Ureter (tissue), 1 donor: ENCODE results near the gene ANKRD60. TPM values are rescaled to one million over a fixed set of nuclear protein-coding genes. Genes with fewer than 3 reads are reported as not detected.

Source experiments
- DNase-seq: peaks from one replicate; pipeline ENCODE4 v3.0.0-alpha.2; 2020; ENCODE audit warnings: low spot score
- total RNA-seq: library from RNA; stranded (reverse); gene quantifications from one replicate; pipeline ENCODE4 v1.2.4, GENCODE V29; 2023
- donor health status: DM: yes; HTN: yes; CAD: no.

The ANKRD60 gene
- total RNA-seq, 1 donor from 2014 or later = not detected

GRCh38 chr20:58223358-58223941 lies 5.0 kb downstream of the ANKRD60 start:
- no peak for DNase-seq

DNA sequence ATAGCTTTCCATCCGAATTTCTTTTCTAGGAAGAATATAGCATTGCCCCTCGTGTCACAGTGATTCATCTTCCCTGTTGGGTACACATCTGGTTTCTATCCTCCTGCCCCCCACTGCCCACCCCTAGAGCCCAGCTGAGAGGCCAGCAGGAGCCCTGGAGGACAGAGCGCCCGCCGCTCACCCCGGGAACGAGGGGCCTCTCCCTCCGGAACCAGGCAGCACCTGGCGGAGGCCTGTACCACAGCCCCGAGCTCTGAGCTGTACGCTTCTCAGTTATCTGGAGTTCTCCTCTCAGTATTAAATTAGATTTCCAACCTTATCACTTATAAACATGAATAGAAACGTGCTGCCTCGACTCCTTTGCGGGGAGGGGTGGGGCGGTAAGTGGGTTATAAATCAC lies 6.0 kb downstream of the ANKRD60 start:
- DNase-seq = no peak

DNA sequence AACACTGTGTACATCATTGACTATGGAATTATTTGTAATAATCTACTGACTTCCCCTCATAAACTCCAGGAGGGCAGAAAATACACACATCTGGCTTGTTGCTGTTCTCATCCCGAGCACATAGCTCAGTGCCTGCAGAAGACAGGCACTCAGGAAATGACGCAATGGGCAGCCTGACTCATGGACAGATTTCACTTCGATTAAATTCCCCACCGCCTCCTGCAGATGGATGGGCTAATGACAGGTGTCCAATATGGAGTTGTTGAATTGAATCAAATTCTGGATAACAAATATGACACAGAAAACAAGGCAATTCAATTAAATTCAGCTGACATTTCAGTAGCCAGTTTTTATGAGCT lies 9.1 kb downstream of the ANKRD60 start:
- DNase-seq = no peak

GRCh38 chr20:58218665-58219341 lies 9.7 kb downstream of the ANKRD60 start:
- no peak for DNase-seq

GRCh38 chr20:58216334-58216733 lies 12.1 kb downstream of the ANKRD60 start:
- no peak for DNase-seq

DNA sequence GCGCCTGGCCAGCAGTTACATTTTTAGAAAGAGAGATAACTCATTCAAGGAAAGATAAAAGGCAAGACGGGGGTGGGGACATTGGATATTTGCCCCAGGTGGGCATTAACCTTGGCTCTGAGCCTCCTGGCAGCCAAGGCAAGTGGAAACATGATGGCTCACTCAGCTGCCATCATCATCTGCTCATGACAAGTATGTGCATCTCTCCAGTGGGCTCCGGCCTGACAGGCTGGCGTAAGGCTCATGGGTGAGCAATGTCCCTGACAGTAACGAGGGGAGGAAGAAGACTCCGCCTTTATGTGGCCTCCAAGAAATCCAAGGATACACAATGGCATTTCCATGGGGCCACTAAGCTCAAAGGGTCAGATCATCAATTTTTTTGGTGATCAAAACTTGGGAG lies 13.3 kb downstream of the ANKRD60 start:
- no peak for DNase-seq

GRCh38 chr20:58214310-58214709 lies 14.1 kb downstream of the ANKRD60 start:
- no peak for DNase-seq

DNA sequence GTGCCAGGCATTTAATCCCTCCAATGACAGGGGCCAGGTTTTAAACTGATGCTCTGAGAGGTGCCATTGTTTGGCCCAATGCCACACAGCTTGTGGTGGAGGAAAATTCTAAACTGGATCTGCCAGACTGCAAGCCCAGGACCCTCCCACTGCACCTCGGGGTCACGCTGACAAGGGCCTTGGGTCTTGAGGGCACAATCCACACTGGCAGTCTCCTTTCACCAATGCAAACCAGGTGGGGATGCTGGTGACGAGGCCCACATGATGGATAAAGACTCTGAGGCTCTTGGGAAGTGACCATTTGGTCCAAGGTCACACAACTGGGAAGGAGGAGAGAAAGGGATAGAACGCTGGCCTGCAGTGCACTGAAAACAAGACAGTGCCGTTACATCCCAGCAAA lies 14.7 kb downstream of the ANKRD60 start:
- DNase-seq = no peak

DNA sequence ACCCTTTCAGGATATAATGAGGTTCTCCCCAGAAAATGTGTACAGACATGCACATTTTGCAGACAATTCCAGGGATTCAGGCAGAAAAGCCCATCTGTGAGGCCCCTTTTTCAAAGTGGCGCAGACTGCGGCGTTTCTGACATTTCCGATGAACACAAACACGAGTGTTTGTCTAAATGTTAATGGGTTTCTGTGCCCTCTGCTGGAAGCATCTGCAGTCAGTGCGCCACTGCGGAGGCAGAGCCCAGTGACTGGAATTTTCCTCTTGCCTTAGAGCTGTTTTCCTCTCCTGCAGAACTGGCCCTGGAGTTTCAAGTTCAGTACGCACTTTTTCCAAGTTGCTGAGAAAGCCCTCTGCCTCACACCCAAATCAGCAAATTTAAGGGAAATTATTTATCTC lies 15.3 kb downstream of the ANKRD60 start:
- no peak for DNase-seq

DNA sequence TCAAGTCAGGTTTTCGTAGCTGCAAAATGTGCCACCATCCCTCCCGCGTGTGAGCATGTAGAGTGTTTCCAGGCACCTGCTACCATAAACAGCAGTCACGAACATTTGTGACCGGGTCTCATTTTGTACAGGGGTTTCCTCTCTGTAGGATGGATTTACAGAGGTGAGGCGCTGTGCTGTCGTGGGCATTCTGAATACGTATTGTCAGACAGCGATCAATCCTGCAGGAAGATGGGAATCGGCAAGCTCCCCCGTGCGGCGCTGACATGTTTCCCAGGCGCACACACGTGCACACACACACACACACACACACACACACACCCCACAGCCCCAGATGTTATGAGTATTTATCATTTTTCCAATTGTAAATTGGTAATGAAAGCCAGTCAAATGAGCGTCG lies 15.8 kb downstream of the ANKRD60 start:
- no peak for DNase-seq

DNA sequence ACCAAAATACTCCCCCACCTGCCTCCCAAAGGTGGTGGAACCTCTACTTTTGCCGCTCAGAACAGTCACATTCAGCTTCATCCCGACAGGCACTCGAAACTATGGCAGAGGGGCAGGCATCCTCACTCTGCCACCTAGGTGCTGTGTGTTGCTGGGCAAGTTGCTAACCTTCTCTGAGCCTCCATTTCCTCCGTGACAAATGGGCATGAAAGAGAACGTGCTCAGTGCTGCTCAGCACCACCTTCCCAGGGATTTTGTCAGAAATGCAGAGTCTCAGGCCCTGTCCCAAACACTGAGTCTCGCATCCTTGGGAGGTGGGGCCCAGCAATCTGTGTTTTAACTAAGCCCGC lies 18.1 kb downstream of the ANKRD60 start:
- no peak for DNase-seq

- peak; percentile 88 for DNase-seq
Measured at GRCh38 chr20:58209652-58210397, 18.6 kb downstream of the ANKRD60 start.

DNA sequence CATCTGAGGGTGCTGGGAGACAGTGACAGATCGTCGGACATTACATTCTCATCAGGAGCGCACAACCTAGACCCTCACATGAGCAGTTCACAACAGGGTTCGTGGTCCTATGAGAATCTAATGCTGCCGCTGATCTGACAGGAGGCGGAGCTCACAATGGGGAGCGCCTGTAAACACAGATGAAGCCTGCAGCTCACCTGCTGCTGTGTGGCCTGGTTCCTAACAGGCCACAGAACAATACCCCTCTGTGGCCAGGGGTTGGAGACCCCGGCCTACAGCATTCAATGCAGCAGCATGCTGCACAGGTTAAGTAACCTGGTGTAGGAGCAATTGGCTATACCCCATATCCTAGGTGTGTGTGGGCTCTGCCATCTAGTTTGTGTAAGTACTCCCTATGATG lies 19.5 kb downstream of the ANKRD60 start:
- DNase-seq = no peak

GRCh38 chr20:58205850-58206249 lies 22.6 kb downstream of the ANKRD60 start:
- DNase-seq = no peak

DNA sequence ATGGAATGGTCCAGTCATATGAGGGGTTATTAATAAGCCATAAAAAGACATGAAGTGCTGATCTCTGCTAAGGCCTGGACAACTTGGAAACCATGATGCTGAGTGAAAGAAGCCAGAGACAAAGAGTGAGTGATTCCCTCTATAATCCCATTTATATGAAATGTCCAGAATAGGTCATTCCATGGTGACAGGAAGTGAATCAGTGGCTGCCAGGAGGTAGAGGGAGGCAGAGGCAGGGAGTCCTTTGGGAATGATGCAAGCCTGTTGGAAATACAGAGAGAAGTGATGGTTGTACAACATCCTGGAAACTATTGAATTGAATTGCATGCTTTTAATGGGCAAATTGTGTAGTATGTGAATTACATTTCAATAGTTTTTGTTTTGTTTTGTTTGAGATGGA lies 26.4 kb downstream of the ANKRD60 start:
- DNase-seq = no peak

DNA sequence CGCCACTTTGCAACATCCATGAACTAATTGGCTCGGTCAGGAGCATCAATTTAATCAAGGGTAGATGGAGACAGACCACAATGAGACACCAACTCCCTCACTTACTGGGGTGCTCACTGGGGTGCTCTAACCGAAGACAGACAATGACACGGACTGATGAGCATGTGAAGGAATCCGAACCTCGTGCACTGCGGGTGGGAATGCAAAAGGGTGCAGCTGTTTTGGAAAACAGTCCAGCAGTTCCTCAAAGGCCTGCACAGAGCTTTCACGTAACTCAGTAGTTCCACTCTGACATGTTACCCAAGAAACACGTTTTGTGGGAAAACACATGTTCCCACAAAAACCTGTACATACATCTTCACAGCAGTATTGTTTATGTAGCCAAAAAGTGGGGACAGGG lies 26.8 kb downstream of the ANKRD60 start:
- no peak for DNase-seq

DNA sequence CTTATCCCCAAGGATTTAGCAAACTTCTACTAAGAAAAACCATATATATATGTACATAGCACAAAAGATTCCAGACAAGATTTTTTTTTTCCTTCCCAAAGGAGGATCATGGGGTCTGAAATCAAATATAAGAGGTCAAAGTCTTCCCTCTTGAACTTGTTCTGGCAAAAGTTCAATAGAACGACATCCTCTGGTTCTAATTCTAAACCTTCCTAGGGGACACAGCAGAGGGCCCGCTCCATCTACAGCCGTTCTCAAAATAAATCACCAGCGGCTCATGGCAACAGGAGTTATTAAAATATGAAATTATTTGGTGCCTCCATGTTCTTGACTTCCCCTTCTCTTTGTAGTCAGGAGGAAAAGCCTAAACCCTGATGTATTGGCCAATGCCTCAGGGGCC lies 29.0 kb downstream of the ANKRD60 start:
- no peak for DNase-seq

DNA sequence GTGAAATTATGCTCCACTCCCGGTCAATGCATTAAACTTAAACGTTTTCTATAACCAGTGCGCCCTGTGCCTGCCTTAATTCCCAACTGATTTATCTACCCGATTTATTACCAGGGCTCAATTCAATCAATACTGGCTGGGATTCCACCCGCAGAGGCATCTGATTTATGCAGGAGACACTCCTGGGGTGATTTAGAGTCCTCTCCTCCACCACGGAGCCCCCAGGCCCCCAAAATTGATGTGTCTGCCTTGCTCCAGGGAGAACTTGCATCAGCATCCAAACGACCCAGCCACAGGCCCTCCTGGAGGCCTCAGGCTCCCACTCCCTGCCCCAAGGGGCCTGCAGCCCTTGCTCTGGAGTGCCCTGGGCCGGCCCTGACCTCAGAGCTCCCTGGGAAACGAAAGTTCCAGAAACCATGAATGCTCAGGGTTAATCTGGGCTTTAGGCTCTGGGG lies 29.5 kb downstream of the ANKRD60 start:
- DNase-seq = no peak

DNA sequence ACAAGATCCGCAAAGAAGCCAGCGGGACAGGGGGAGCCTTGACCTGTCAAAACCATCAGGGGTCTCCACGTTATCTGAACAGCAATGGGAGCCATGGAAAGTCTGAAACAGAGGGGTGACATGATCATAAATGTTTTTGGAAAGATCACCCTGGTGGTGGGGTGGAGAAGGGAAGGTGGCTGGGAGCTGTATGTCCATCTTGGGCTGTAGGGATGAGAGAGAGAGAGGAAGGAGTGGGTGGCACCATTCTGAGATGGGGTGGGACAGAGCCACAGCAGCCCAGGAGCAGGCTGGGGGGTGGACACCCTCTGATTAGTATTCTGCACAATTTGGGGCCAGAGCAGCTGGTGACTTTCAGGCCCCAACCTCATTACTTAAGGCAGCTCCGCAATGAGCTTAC lies 30.1 kb downstream of the ANKRD60 start:
- DNase-seq = no peak

- no peak for DNase-seq
Measured at GRCh38 chr20:58197185-58197469, 31.3 kb downstream of the ANKRD60 start.

DNA sequence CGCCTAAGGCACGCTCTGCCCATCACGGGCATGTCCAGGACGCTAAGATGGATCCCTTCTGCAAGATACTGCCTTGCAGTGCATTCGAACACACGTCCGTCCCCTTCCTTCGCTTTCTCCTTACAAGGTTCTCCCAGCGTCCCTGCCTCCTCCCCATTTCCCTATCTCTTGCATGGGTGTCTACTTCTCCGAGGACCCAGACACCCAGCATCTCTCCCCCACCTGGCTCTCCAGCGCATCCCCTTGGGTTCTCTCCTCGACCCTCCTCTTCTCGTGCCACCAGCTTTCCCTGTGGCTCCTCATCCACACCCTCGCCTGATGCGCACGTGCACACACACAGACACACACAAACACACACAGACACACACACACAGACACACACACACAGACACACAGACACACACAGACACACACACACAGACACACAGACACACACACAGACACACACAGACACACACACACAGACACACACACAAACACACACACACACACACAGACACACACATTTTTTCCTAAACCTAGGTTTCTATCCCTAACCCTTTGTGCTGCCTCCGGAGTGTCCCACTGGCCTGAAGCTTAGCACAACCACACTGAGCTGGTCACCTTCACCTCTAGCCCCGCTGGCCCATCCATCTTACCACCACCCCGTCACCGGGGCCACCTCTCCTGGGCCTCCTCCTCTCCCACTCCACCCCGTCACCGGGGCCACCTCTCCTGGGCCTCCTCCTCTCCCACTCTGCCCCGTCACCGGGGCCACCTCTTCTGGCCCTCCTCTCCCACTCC lies 31.9 kb downstream of the ANKRD60 start:
- DNase-seq = no peak

DNA sequence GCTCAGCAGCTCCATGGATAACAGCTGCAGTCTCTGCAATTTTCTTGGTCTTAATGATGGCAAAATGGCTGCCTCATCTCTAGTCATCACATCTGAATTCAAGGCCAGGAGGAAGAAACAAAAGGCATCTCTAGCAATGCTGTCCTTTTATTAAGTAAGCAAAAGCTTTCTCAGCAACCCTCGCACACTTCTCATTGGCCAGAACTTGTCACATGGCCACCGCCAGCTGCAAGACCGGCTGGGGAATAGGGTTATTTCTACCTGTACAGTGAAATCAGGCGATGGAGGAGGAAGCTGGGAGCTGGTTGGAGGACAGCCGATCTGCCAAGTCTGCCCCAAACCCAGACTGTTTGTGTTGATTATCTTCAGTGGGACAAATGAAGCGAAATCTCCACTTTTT lies 33.4 kb downstream of the ANKRD60 start:
- DNase-seq = no peak
